MCF 10A (cell line): ENCODE measurements around the gene VPS37C. TPM values are rescaled to one million over a fixed set of nuclear protein-coding genes. Genes with fewer than 3 reads are reported as not detected.

Experiments used
- BruUV-seq: library from RNA; stranded (reverse); fragments of 400-500 nt; replicated peaks from 2 replicates; lab custom pipeline; 2021; lab: Mats Ljungman, UMichigan
- CTCF ChIA-PET: fragments of 300-600 bp; sonication (Branson Sonifier 250); formaldehyde crosslinking; extraction: SDS; loops from one replicate; lab custom pipeline; 2021; ENCODE audit warnings: antibody characterized with exemption, inconsistent platforms; lab: Yijun Ruan, JAX
- POLR2A ChIA-PET: fragments of 300-600, 350-650 bp; sonication (Branson Sonifier 250); formaldehyde crosslinking; extraction: SDS; loops from one replicate; lab custom pipeline; 2020; ENCODE audit warnings: antibody characterized with exemption, inconsistent platforms; lab: Yijun Ruan, JAX
- DNase-seq: peaks from one replicate; pipeline ENCODE4 v3.0.0-alpha.2; 2018; ENCODE audit not compliant: unreplicated experiment
- H3K27ac Mint-ChIP-seq: one replicate; pipeline ENCODE4 v1.8.0; 2022; ENCODE audit warnings: mild to moderate bottlenecking, low read depth, mixed read lengths; ENCODE audit not compliant: unreplicated experiment
- H3K27me3 Mint-ChIP-seq: one replicate; pipeline ENCODE4 v1.8.0; 2022; ENCODE audit warnings: mixed read lengths; ENCODE audit not compliant: insufficient read depth, unreplicated experiment
- H3K36me3 Mint-ChIP-seq: one replicate; pipeline ENCODE4 v1.8.0; 2022; ENCODE audit warnings: mild to moderate bottlenecking, moderate library complexity, mixed read lengths; ENCODE audit not compliant: insufficient read depth, unreplicated experiment
- H3K4me1 Mint-ChIP-seq: one replicate; pipeline ENCODE4 v1.8.0; 2022; ENCODE audit warnings: mixed read lengths; ENCODE audit not compliant: insufficient read depth, unreplicated experiment
- H3K4me3 Mint-ChIP-seq: one replicate; pipeline ENCODE4 v1.8.0; 2022; ENCODE audit warnings: mild to moderate bottlenecking, moderate library complexity, mixed read lengths; ENCODE audit not compliant: unreplicated experiment
- H3K9me3 Mint-ChIP-seq: one replicate; pipeline ENCODE4 v1.8.0; 2022; ENCODE audit warnings: mixed read lengths; ENCODE audit not compliant: unreplicated experiment
- CTCF ChIP-seq: fragments of 200-600 bp; IDR thresholded peaks from one replicate; pipeline ENCODE4 v1.8.0; 2022; ENCODE audit warnings: antibody characterized with exemption, mild to moderate bottlenecking; ENCODE audit not compliant: unreplicated experiment
- intact Hi-C: fragments of 100-400 bp; cut with micrococcal nuclease; formaldehyde crosslinking; loops from 2 replicates; pipeline ENCODE4 v1.14.1; 2022
- total RNA-seq: library from RNA; stranded (reverse); gene quantifications from 2 replicates; pipeline ENCODE4 v1.2.3, GENCODE V29; 2022

VPS37C gene
- total RNA-seq, 1 experiment from 2014 or later, result 23.3 TPM

GRCh38 chr11:61114913-61115312 is 46.3 kb downstream of the VPS37C start:
- POLR2A ChIA-PET, result no interaction called here
- TF ChIP-seq CTCF, result no peak
- H3K36me3 Mint-ChIP-seq, result no peaks in the 10 kb centered on the region
- no TSS peak for BruUV-seq
- no peak overlapping the region for H3K4me3 Mint-ChIP-seq
- no peaks in the 10 kb centered on the region for H3K9me3 Mint-ChIP-seq
- no peak for DNase-seq
- no peak overlapping the region for H3K27ac Mint-ChIP-seq
- CTCF ChIA-PET, result interaction anchor here (5.2 kb wide), 1 partner anchor 14 kb away, joined by 54 read pairs; no protein-coding TSS in a partner anchor
- H3K4me1 Mint-ChIP-seq, result no peaks in the 10 kb centered on the region
- H3K27me3 Mint-ChIP-seq, result no peaks in the 10 kb centered on the region
- intact Hi-C loops, result no loop called here

- no peak for DNase-seq
- no peaks in the 10 kb centered on the region for H3K27me3 Mint-ChIP-seq
- TF ChIP-seq CTCF, result no peak
- CTCF ChIA-PET, result interaction anchor here (0.6 to 5.2 kb wide), 4 partner anchors 15 to 214 kb away, joined by 3 to 54 read pairs (median 4); no protein-coding TSS in a partner anchor
- H3K4me1 Mint-ChIP-seq, result no peaks in the 10 kb centered on the region
- H3K36me3 Mint-ChIP-seq, result no peaks in the 10 kb centered on the region
- no TSS peak for BruUV-seq
- H3K27ac Mint-ChIP-seq, result no peak overlapping the region
- H3K4me3 Mint-ChIP-seq, result no peak overlapping the region
- intact Hi-C loops, result no loop called here
- POLR2A ChIA-PET, result interaction anchor here (0.6 kb wide), 1 partner anchor 15 kb away, joined by 3 read pairs; no protein-coding TSS in a partner anchor
- H3K9me3 Mint-ChIP-seq, result no peaks in the 10 kb centered on the region
These were observed 48.0 kb downstream of the VPS37C start for GRCh38 chr11:61113201-61113600.

GRCh38 chr11:61112575-61112974 is 48.7 kb downstream of the VPS37C start:
- Mint-ChIP-seq H3K9me3 (no peaks in the 10 kb centered on the region), H3K36me3 (no peaks in the 10 kb centered on the region), H3K27ac (no peak overlapping the region), H3K4me1 (no peaks in the 10 kb centered on the region), H3K4me3 (no peak overlapping the region), H3K27me3 (no peaks in the 10 kb centered on the region)
- no TSS peak for BruUV-seq
- ChIA-PET POLR2A (no interaction called here), CTCF (interaction anchor here (0.6 to 5.2 kb wide), 4 partner anchors 16 to 189 kb away, joined by 3 to 54 read pairs (median 4); no protein-coding TSS in a partner anchor)
- TF ChIP-seq CTCF, result no peak
- intact Hi-C loops, result no loop called here
- DNase-seq, result no peak

- no peaks in the 10 kb centered on the region for H3K27me3 Mint-ChIP-seq
- no peak for TF ChIP-seq CTCF
- no peaks in the 10 kb centered on the region for H3K4me1 Mint-ChIP-seq
- POLR2A ChIA-PET, result interaction anchor here (0.5 kb wide), 1 partner anchor 289 kb away, joined by 5 read pairs; no protein-coding TSS in a partner anchor
- intact Hi-C loops, result no loop called here
- H3K9me3 Mint-ChIP-seq, result no peaks in the 10 kb centered on the region
- DNase-seq, result no peak
- no TSS peak for BruUV-seq
- CTCF ChIA-PET, result interaction anchor here (0.6 to 5.2 kb wide), 4 partner anchors 17 to 281 kb away, joined by 3 to 54 read pairs (median 3); no protein-coding TSS in a partner anchor
- H3K4me3 Mint-ChIP-seq, result no peak overlapping the region
- H3K27ac Mint-ChIP-seq, result no peak overlapping the region
- H3K36me3 Mint-ChIP-seq, result no peaks in the 10 kb centered on the region
These were observed 49.3 kb downstream of the VPS37C start for GRCh38 chr11:61111786-61112517.
